ENCODE measurements around the gene TPGS2. TPM values are rescaled to one million over a fixed set of nuclear protein-coding genes. Genes with fewer than 3 reads are reported as not detected.
"Not testable (repeated sequence)": the region's sequence is repeated elsewhere in the genome, so short reads cannot be mapped to it uniquely, and the experiment has no call there.

Gene TPGS2
- total RNA-seq, 2 experiments from 2014 or later: 77.3 to 83.2 TPM

DNA sequence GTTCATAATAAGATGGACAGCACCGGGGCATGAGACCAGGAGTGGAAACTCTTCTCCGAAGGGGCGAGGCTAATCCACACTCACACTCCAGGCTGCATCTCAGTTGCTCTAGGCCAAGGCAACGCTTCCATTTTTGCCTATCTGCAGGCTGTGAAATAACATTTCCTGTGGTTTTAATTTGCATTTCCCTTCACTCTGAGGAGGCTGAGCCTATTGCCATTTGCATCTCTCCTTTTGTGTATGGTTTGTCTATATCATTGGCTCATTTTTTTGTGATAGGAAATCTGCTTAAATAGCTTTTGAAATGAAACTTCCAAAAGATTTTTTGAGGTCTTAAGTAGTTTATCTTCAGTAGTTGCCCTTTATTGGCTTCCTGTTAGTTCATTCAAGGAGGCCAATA is 57.6 kb downstream of the TPGS2 start:
- no peak overlapping the region for H3K4me3 Mint-ChIP-seq
- peaks cover 1% of the 10 kb centered on the region for H3K36me3 Mint-ChIP-seq
- DNase-seq: no peak
- no peaks in the 10 kb centered on the region for H3K4me1 Mint-ChIP-seq
- H3K27me3 Mint-ChIP-seq: peaks cover 6% of the 10 kb centered on the region
- H3K9me3 Mint-ChIP-seq: no peaks in the 10 kb centered on the region
- no peak overlapping the region for H3K27ac Mint-ChIP-seq

DNA sequence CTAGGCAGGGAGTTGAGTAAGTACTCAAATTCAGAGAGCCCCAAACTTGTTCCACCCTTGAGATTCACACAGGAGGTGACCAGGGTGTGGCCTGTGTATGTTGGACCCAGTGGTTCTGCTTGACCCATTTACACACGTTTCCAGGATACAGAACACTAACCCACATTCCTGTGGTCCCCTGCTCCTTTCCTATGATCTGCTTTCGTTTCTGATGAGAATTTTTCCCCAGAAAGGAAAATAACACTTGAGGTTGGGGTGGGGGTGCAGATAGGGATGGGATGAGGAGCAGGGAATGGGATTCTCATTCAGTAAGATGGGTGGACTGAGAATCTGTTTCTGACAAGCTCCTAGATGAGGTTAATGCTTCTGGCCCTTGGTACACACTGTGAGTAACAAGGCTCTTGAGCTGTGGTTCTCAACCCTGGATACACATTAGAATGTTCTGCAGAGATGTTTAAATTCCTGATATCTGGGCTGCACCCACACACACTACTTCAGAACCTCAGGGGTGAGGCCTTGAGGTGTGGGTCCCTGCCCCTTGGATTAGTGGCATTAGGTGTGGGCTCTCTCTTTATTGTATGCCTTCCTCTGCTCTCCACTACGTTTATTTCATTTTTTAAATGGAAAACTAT is 58.4 kb downstream of the TPGS2 start:
- Mint-ChIP-seq H3K27ac (no peak overlapping the region), H3K4me3 (no peak overlapping the region), H3K36me3 (peaks cover 1% of the 10 kb centered on the region), H3K9me3 (no peaks in the 10 kb centered on the region), H3K27me3 (peaks cover 6% of the 10 kb centered on the region), H3K4me1 (no peaks in the 10 kb centered on the region)
- DNase-seq: no peak

DNA sequence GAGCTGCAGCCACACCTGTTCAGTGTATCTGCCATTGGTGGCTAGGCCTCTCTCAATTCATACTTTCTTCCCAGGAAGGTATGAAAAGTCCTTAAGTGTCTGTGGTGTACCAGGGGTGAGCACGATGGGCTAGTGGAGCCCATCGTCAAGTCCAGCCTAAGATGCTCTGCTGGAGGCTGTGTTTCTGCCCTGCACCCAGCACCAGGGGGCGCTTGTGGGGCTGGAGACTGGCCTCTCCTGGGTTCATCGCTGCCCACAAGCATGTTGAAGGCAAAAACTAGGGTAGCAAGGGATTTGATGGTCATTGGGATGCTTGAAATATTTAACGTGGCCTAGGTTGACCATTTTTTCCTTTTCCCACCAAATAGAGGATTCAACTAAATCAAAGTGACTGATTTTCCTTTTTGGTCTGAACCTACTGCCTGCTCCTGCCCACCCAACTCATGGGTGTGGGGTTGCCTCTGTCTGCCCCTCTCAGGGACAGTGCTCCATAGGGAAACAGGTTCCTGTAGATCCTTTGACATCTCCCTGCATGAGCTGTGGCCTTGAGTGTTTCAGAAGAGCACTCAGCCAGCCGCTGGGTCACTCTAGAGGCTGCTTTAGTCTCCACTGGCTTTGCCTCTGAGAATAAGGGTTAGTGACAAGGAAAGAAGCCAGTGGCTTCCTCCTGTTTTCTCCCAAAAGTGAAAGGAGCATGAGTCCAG is 59.0 kb downstream of the TPGS2 start:
- Mint-ChIP-seq H3K36me3 (peaks cover 1% of the 10 kb centered on the region), H3K9me3 (no peaks in the 10 kb centered on the region), H3K27ac (no peak overlapping the region), H3K27me3 (peaks cover 6% of the 10 kb centered on the region), H3K4me3 (no peak overlapping the region), H3K4me1 (no peaks in the 10 kb centered on the region)
- no peak for DNase-seq

DNA sequence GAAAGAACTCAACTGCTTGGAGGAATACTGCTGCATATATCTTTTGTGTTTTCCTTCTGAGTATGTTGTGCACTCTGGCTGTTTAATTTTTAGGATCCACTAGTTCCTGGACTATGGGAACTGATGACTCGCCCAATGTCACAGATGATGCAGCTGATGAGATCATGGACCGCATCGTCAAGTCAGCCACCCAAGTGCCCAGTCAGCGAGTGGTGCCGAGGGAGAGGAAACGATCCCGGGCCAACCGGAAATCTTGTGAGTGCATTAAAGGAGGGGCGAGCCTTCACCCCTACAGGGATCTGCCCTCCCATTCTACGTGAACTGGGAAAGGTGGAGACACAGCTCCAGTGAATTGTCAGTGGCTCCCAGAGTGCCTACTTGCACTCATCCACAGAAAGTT is 59.6 kb downstream of the TPGS2 start:
- Mint-ChIP-seq H3K36me3 (peaks cover 1% of the 10 kb centered on the region), H3K9me3 (no peaks in the 10 kb centered on the region), H3K27ac (no peak overlapping the region), H3K4me3 (no peak overlapping the region), H3K4me1 (no peaks in the 10 kb centered on the region), H3K27me3 (peaks cover 6% of the 10 kb centered on the region)
- no peak for DNase-seq

DNA sequence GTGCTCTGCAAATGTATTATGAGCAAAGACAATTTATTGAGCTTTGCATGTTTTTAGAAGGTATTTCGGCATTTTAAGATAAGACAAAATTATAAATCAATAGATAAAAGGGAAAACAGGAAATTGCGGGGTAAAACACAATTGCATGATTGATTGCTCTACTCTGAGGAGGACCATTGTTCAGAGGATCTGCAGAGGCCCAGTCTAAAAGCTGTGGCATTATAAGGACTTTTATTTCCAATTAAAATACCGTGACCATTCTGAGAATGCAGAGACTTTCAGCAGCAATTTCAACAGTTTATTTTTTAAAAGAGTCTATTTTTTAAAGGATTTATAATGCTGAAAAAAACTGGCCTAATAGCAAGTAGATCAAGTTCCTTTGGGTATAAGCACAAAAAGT is 62.0 kb downstream of the TPGS2 start:
- no peak overlapping the region for H3K4me3 Mint-ChIP-seq
- H3K27me3 Mint-ChIP-seq: peaks cover 6% of the 10 kb centered on the region
- H3K9me3 Mint-ChIP-seq: no peaks in the 10 kb centered on the region
- H3K36me3 Mint-ChIP-seq: peaks cover 1% of the 10 kb centered on the region
- no peak for DNase-seq
- H3K4me1 Mint-ChIP-seq: no peaks in the 10 kb centered on the region
- H3K27ac Mint-ChIP-seq: no peak overlapping the region

DNA sequence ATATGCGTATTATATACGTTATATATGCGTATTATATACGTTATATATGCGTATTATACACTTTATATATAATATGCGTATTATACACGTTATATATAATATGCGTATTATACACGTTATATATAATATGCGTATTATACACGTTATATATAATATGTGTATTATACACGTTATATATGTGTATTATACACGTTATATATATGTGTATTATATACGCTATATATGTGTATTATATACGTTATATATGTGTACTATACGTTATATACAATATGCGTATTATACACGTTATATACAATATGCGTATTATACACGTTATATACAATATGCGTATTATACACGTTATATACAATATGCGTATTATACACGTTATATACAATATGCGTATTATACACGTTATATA is 65.8 kb downstream of the TPGS2 start:
- not testable (repeated sequence) for H3K4me1 Mint-ChIP-seq, H3K27ac Mint-ChIP-seq, H3K36me3 Mint-ChIP-seq, H3K27me3 Mint-ChIP-seq, H3K9me3 Mint-ChIP-seq, DNase-seq, H3K4me3 Mint-ChIP-seq

DNA sequence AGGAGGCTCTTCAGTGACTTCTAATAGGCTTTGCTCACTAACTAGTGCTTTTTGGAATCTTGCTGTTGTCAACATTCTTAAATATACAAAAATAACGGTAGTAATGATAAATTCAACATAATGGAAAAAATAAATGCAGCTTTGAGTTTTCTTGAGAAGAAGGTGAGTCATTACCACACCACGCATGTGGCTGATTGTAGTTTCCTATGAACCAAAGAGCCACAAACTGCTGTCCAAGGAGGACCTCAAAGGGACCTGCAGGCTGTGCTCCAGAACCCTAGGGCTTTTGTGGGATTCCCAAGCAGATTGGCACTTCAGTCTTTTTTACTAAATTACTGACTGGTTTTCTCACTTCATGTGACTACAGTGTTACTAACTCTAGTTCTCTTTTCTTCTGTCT is 66.7 kb downstream of the TPGS2 start:
- no peak overlapping the region for H3K27ac Mint-ChIP-seq
- DNase-seq: no peak
- H3K27me3 Mint-ChIP-seq: peaks cover 2% of the 10 kb centered on the region
- H3K4me1 Mint-ChIP-seq: no peaks in the 10 kb centered on the region
- no peaks in the 10 kb centered on the region for H3K9me3 Mint-ChIP-seq
- H3K4me3 Mint-ChIP-seq: no peak overlapping the region
- no peaks in the 10 kb centered on the region for H3K36me3 Mint-ChIP-seq

DNA sequence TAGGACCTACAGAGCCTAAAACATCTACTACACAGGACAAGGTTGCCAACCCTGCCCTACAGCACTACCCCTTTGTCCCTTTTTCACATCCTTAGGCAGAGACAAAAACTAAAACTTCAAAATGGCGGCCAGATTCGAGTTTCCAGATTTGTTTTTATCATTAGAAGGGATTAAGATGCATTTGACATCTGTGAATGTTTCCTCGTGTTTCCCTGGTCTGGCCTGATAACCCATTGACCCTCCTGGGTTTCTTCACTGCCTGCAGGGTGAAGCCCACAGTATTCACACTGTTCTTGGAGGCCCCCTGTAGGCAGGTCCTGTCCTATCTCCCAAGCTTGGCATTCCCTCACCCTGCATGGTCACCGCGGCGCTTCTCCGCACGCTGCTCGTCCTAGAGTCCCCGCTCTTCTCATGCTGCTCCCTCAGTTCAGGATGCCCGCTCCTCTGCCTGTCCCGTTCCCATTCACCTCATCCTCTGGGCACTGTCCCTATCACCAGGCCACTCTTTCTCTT is 67.6 kb downstream of the TPGS2 start:
- Mint-ChIP-seq H3K27me3 (peaks cover 2% of the 10 kb centered on the region), H3K4me1 (no peaks in the 10 kb centered on the region), H3K27ac (no peak overlapping the region), H3K4me3 (no peak overlapping the region), H3K9me3 (no peaks in the 10 kb centered on the region), H3K36me3 (no peaks in the 10 kb centered on the region)
- no peak for DNase-seq

DNA sequence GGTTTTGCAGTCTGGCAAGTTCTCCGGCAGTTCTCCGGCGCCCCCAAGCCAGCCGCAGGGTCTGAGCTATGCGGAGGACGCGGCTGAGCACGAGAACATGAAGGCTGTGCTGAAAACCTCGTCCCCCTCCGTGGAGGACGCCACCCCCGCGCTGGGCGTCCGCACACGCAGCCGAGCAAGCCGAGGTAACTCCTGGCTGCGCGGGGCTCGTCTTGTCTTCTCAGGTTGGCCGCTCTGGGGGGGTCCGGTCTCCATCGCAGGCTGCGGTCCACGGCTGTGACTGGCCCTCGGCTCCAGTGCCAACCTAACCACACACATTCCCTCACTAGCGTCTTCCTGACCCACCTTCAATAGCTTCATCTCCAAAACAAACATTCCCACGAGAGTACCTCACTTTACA is 68.2 kb downstream of the TPGS2 start:
- Mint-ChIP-seq H3K9me3 (no peaks in the 10 kb centered on the region), H3K27me3 (peaks cover 2% of the 10 kb centered on the region), H3K4me1 (no peaks in the 10 kb centered on the region), H3K27ac (no peak overlapping the region), H3K36me3 (no peaks in the 10 kb centered on the region), H3K4me3 (no peak overlapping the region)
- DNase-seq: no peak

DNA sequence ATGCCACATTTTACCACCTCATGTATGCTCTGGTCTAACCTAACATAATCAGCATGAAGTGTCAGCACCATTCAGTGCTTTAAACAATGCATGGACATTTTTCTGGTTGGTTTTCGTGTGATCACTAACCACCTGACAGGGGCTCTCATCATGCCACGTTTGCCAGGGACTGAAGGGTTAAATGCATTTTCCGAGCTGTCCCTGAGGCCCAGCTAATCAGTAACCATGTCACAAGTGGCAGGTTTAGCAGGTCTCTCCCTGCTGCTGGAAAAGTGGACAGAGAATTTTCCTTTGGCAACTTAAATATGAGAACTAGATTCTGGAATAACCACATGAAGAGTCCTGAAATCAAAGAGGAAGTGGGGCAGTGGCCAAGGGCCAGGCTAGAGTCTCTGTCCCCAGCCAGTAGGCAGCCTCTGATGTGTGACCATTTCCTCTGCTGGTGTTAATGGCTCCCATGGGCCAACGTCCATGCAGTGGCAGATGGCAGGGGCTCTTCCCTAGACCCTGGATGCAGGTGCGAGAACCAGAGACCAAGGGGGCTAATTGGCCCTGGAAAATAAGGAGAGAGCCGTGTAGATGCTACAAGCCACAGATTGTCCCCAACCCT is 69.5 kb downstream of the TPGS2 start:
- Mint-ChIP-seq H3K9me3 (no peaks in the 10 kb centered on the region), H3K36me3 (no peaks in the 10 kb centered on the region), H3K27ac (no peak overlapping the region), H3K4me1 (no peaks in the 10 kb centered on the region), H3K27me3 (peaks cover 2% of the 10 kb centered on the region), H3K4me3 (no peak overlapping the region)
- DNase-seq: no peak

DNA sequence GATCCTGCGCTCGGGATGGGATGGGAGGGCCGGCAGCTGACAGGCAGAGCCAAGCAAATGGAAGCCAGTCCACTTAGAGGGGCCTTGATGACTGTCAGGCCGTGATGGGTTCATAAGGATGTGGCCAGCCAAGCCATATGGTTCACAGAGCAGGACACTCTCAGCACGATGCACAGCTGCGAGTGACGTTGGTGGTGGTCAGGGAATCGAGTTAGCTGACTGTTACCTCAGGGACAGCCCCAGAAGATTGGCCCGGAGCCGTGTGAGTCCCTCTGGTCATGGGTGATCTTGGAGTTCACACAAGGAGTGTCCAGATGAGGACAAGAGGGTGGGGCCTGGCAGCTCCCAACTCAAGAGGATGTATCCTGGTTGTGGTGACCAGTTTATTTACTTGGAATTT is 70.2 kb downstream of the TPGS2 start:
- no peak overlapping the region for H3K27ac Mint-ChIP-seq
- H3K27me3 Mint-ChIP-seq: peaks cover 3% of the 10 kb centered on the region
- H3K4me3 Mint-ChIP-seq: no peak overlapping the region
- no peak for DNase-seq
- no peaks in the 10 kb centered on the region for H3K9me3 Mint-ChIP-seq
- H3K4me1 Mint-ChIP-seq: no peaks in the 10 kb centered on the region
- H3K36me3 Mint-ChIP-seq: no peaks in the 10 kb centered on the region

DNA sequence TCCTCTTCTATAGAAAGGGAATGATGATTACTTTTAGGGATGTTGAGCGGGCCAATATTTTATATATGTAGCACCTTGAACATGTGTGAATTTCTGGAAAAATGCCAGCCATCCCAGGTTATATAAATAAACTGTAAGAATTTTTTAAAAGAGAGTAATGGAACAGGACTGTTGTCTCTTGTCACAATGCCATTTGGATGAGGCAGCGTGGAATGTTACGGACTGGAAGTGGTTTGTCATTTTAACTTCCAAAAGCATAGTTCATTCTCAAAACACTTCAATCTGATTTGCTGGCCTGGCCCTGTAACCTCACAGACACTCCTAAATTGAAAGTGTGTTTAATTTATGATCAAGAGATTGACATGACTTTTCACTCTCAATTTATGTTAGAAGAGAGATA is 70.8 kb downstream of the TPGS2 start:
- H3K4me3 Mint-ChIP-seq: no peak overlapping the region
- no peak for DNase-seq
- no peaks in the 10 kb centered on the region for H3K4me1 Mint-ChIP-seq
- no peak overlapping the region for H3K27ac Mint-ChIP-seq
- peaks cover 10% of the 10 kb centered on the region for H3K27me3 Mint-ChIP-seq
- H3K9me3 Mint-ChIP-seq: no peaks in the 10 kb centered on the region
- no peaks in the 10 kb centered on the region for H3K36me3 Mint-ChIP-seq

DNA sequence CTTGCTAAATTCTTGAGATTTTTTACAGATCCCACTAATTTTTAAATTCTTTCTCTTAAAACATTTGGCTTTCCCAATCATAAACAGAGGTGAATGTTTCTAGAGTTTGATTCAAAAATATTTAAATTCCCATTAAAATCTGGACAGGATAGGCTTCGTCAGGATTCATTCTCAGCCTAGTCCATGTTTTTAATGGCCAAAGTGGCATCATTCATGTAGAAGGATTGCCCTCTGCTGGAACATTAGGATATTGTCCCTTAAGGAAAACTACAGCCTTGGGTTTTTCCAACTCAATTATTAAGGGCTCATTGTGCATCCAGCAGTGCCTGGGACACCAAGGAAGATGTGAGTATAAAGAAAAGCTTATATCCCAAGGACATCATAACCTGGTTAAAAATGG is 71.7 kb downstream of the TPGS2 start:
- no peaks in the 10 kb centered on the region for H3K9me3 Mint-ChIP-seq
- H3K4me3 Mint-ChIP-seq: no peak overlapping the region
- no peak overlapping the region for H3K27ac Mint-ChIP-seq
- H3K36me3 Mint-ChIP-seq: no peaks in the 10 kb centered on the region
- peaks cover 10% of the 10 kb centered on the region for H3K27me3 Mint-ChIP-seq
- no peaks in the 10 kb centered on the region for H3K4me1 Mint-ChIP-seq
- DNase-seq: no peak

DNA sequence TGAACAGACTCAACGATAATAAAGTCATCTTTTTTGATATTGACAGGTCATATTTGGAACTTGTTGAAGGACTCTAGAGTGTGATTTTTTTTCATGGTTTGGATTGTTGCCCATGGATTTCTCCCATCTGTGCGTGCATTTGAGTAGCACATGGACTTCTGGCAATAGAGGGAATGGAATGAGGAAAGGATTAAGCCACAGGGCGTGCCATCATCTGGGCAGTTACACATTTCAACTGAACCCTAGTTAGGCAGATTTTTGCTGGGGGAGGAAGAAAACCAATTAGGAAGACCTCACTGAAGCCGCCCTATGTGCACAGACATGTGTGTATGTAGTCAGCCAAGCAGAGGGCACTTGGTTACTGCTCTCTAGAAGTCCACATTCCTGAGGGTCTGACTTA is 72.6 kb downstream of the TPGS2 start:
- no peak for DNase-seq
- Mint-ChIP-seq H3K9me3 (no peaks in the 10 kb centered on the region), H3K36me3 (no peaks in the 10 kb centered on the region), H3K4me3 (no peak overlapping the region), H3K4me1 (no peaks in the 10 kb centered on the region), H3K27me3 (peaks cover 10% of the 10 kb centered on the region), H3K27ac (no peak overlapping the region)

DNA sequence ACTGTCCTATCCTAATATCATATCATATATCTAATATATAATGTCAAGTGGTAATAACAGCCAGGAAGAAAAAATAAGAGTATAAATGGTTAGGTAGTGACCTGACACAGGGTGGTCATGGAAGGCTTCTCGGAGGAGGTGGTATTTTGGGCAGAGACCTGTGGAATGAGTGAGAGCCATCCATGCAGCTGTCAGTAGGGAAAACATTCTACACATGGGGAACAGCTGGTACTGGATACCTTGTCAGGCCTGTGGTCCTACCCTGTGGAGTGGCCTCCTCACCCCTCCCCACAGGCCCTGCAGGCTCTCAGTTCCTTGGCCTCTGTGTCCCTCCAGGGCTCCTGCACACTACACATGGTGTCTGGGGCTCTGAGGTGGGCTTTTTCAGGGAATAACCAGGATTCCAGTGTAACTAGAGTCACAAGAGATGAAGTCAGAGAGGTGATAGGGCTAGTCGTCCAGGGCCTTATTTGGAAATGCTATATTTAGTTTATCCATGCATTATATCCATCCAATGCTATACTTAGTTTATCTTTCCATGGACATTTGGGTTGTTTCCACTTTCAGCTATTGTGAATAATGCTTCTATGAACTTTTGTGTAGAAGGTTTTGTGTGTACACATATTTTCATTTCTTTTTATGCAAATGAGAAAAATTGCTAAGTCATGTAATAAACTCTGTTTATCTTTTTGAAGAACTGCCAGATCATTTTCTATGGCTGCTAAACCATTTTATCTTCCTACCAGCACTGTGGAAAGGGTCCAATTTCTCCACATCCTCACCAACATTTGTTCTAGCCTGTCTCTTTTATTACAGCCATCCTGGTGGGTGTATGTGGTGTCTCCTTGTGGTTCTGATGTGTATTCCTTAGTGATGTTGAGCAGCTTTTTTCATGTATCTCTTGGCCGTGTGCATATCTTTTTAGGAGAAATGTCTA is 75.6 kb downstream of the TPGS2 start:
- Mint-ChIP-seq H3K27ac (no peak overlapping the region), H3K9me3 (no peaks in the 10 kb centered on the region), H3K27me3 (peaks cover 17% of the 10 kb centered on the region), H3K4me3 (no peak overlapping the region), H3K36me3 (no peaks in the 10 kb centered on the region), H3K4me1 (no peaks in the 10 kb centered on the region)
- DNase-seq: no peak
